LNCaP clone FGC (cell line): Measurements from ENCODE around the gene EPHB2.

ENCODE experiments used
- DNase-seq: peaks from one replicate; pipeline ENCODE4 v3.0.0-alpha.2; 2011; ENCODE audit warnings: low read depth
- H3K4me3 ChIP-seq: 2 replicates; pipeline ENCODE4 v1.5.1; 2011; ENCODE audit warnings: mild to moderate bottlenecking, low read depth, low read length, control low read depth
- CTCF ChIP-seq: IDR thresholded peaks from 2 replicates; pipeline ENCODE4 v1.5.1; 2012; ENCODE audit warnings: mild to moderate bottlenecking; ENCODE audit not compliant: control insufficient read depth, insufficient read depth; ENCODE audit errors: extremely low read depth

Gene EPHB2

DNA sequence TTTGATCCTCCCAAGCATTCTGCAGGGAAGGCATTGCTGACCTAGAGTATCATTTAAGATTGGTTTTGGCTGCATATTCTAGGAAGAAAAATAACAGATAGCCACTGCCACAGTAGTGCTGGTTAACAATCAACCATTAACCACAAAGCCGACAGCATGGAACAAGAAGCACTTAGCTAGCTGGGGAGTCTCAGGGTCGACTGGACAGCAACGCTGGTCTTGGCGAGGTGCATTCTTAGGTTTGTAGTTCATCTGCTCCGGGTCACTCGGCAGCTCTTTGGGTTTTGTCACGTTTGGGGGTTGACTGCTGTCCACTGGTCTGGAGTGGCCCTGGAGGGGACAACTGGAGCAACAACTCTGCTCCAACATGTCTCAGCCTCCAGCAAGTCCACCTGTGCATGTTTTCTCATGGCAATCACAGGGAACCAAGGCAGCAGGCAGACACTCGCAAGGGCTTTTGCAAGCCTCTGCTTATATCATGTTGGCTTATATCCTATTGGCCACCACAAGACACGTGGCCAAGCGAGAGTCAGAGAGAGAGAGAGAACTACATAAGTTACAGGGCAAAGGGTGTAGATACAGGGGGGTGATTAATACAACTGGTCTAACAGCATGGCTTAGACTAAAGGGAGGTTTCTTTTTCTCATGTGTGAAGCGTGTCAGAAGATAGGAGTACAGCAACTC, 162.5 kb downstream of the EPHB2 start:
- no peak overlapping the region for H3K4me3 ChIP-seq
- no peak for TF ChIP-seq CTCF
- no peak for DNase-seq

DNA sequence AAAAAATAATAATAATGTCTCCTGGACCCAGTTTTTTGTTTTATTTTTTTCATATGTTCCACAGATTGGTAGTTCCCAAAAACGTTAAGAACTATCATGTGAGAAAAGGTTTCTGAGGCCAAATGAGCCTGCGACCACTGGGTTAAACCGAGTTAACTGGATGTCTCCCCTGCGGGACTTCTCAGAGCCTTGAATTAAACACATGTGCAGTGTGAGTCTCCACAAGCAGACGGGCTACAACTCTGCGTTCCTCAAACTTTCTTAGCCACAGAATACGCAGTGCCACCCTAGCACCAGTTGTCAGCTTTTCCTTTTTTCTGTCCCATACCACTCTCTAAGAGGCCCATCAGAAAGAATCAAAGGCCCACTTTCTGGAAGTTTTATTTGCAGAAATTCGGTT, 164.1 kb downstream of the EPHB2 start:
- H3K4me3 ChIP-seq = no peak overlapping the region
- no peak for TF ChIP-seq CTCF
- DNase-seq = no peak

DNA sequence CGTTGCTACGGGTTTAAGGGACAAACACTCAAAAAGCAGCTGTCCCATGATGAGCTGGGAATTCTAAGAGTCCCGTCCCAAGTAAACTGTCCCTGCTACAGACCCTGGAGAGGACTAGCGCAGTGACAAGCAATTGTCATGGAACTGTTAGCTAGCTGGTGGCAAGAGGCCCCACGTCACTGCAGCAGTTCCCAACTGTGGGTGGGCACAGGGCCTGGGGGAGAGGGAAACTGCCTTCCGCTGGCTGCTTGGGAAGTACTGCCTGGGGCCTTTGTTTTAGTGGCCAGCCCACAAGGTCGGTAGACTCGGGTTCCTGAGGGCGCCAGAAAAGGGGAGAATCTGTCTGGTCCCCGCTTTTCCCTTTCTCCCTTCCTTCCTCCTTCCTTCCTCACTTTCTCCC, 164.6 kb downstream of the EPHB2 start:
- no peak overlapping the region for H3K4me3 ChIP-seq
- DNase-seq = no peak
- no peak for TF ChIP-seq CTCF

DNA sequence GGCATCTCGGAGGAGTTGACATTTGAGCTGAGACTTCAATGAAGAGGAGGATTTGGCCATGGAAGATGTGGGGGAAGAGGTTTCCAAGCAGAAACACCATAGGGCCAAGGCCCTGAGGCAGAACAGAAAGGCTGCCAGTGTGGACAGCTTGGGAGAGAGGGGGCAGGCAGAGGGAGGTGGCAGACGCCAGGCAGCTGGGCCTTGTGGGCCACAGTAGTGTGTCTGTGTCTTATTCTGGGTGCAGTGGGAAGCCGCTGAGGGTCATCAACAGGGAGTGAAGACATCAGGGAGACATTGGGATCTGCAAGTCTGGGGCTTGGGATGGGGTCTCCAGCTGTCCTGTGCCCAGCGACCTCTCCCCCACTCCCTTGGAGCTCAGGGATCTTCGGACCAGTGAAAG, 165.2 kb downstream of the EPHB2 start:
- H3K4me3 ChIP-seq = no peak overlapping the region
- no peak for TF ChIP-seq CTCF
- DNase-seq = no peak

- H3K4me3 ChIP-seq = no peak overlapping the region
- TF ChIP-seq CTCF = no peak
- no peak for DNase-seq
These were observed 165.9 kb downstream of the EPHB2 start for GRCh38 chr1:22876359-22877111.

GRCh38 chr1:22877112-22877915, 166.7 kb downstream of the EPHB2 start:
- H3K4me3 ChIP-seq = no peak overlapping the region
- DNase-seq = no peak
- no peak for TF ChIP-seq CTCF
